LNCAP (cell line): ENCODE measurements around the gene SLC16A12.

ENCODE experiments used
- CTCF ChIP-seq: fragments of 450-650 bp; IDR thresholded peaks from 2 replicates; pipeline ENCODE4 v1.5.1; 2017; ENCODE audit warnings: mild to moderate bottlenecking

Gene SLC16A12

GRCh38 chr10:89442289-89442688 lies 93.1 kb downstream of the SLC16A12 start:
- TF ChIP-seq CTCF, result no peak

GRCh38 chr10:89440226-89441009 lies 95.0 kb downstream of the SLC16A12 start:
- TF ChIP-seq CTCF, result no peak

- no peak for TF ChIP-seq CTCF
Observed at GRCh38 chr10:89438525-89438924, 96.9 kb downstream of the SLC16A12 start.

GRCh38 chr10:89431977-89432376 lies 103.4 kb downstream of the SLC16A12 start:
- TF ChIP-seq CTCF, result no peak

- no peak for TF ChIP-seq CTCF
Observed at GRCh38 chr10:89428877-89429276, 106.5 kb downstream of the SLC16A12 start.

- TF ChIP-seq CTCF, result no peak
Observed at GRCh38 chr10:89427629-89428028, 107.8 kb downstream of the SLC16A12 start.

GRCh38 chr10:89426230-89426868 lies 109.0 kb downstream of the SLC16A12 start:
- TF ChIP-seq CTCF, result peak; percentile 73
